SH-SY5Y (cell line): ENCODE results near the gene FOXK2.

ENCODE experiments used
- GATA2 ChIP-seq: IDR thresholded peaks from 2 replicates; pipeline ENCODE4 v1.6.1; 2011; ENCODE audit warnings: mild to moderate bottlenecking, low read depth, low read length
- GATA3 ChIP-seq: IDR thresholded peaks from 2 replicates; pipeline ENCODE4 v1.6.1; 2011; ENCODE audit warnings: low read depth, mild to moderate bottlenecking, low read length, moderate library complexity

Gene FOXK2

GRCh38 chr17:82507631-82508175, 11.8 kb upstream of the FOXK2 start:
- no peak for TF ChIP-seq GATA2
- TF ChIP-seq GATA3 = no peak

- TF ChIP-seq GATA2 = no peak
- no peak for TF ChIP-seq GATA3
Measured at GRCh38 chr17:82517230-82517865, 2.2 kb upstream of the FOXK2 start.

GRCh38 chr17:82519971-82520903, 705 bp downstream of the FOXK2 start:
- TF ChIP-seq GATA2 (no peak), GATA3 (no peak)

- no peak for TF ChIP-seq GATA3
- no peak for TF ChIP-seq GATA2
Measured at GRCh38 chr17:82524540-82524939, 5.0 kb downstream of the FOXK2 start.

- TF ChIP-seq GATA3 (no peak), GATA2 (no peak)
Measured at GRCh38 chr17:82525712-82526111, 6.2 kb downstream of the FOXK2 start.

- TF ChIP-seq GATA3 (no peak), GATA2 (no peak)
Measured at GRCh38 chr17:82527898-82528297, 8.4 kb downstream of the FOXK2 start.

GRCh38 chr17:82528484-82529265, 9.1 kb downstream of the FOXK2 start:
- no peak for TF ChIP-seq GATA3
- no peak for TF ChIP-seq GATA2

GRCh38 chr17:82529914-82530300, 10.4 kb downstream of the FOXK2 start:
- TF ChIP-seq GATA3 (no peak), GATA2 (no peak)

- TF ChIP-seq GATA2 (no peak), GATA3 (no peak)
Measured at GRCh38 chr17:82531431-82531881, 11.9 kb downstream of the FOXK2 start.

- TF ChIP-seq GATA2 = no peak
- TF ChIP-seq GATA3 = no peak
Measured at GRCh38 chr17:82534401-82534812, 14.9 kb downstream of the FOXK2 start.

GRCh38 chr17:82536512-82537201, 17.1 kb downstream of the FOXK2 start:
- no peak for TF ChIP-seq GATA3
- no peak for TF ChIP-seq GATA2

GRCh38 chr17:82542439-82542838, 22.9 kb downstream of the FOXK2 start:
- TF ChIP-seq GATA2 (no peak), GATA3 (no peak)

- TF ChIP-seq GATA2 = no peak
- TF ChIP-seq GATA3 = no peak
Measured at GRCh38 chr17:82544431-82545070, 25.0 kb downstream of the FOXK2 start.
